Right lobe of liver (tissue), 6 donors: Measurements from ENCODE around the gene RUVBL1. TPM values are rescaled to one million over a fixed set of nuclear protein-coding genes. Genes with fewer than 3 reads are reported as not detected.

ENCODE experiments used
- ATAC-seq, 4 donors: fragments of 200-7000 bp; cut with Tn5 transposase; one replicate each; pipeline ENCODE4 v1.9.1; 2020; ENCODE audit warnings: mild to moderate bottlenecking in 4 of 4, moderate library complexity in 4 of 4
- DNase-seq, 3 donors: peaks; one replicate each; pipeline ENCODE4 v3.0.0-alpha.2; 2020
- H3K27ac ChIP-seq, 3 donors: fragments of 200-600 bp; one replicate each; pipeline ENCODE4 v1.8.0; 2022
- H3K27me3 ChIP-seq, 2 donors: fragments of 200-600 bp; one replicate each; pipeline ENCODE4 v1.8.0; 2022
- H3K36me3 ChIP-seq, 4 donors: fragments of 200-600 bp; sonication (generic) in 1 of 4; one replicate each; pipeline versions ENCODE4 v1.5.1 to v1.8.0; 2017 to 2022; ENCODE audit warnings: control low read depth in 1 of 4
- H3K4me1 ChIP-seq, 4 donors: fragments of 200-600 bp; sonication (generic) in 1 of 4; one replicate each; pipeline versions ENCODE4 v1.5.1 to v1.8.0; 2017 to 2022; ENCODE audit warnings: control low read depth in 1 of 4
- H3K4me3 ChIP-seq, 3 donors: fragments of 200-600 bp; one replicate each; pipeline ENCODE4 v1.8.0; 2022
- H3K9me3 ChIP-seq, 4 donors: fragments of 200-600 bp; sonication (generic) in 1 of 4; one replicate each; pipeline versions ENCODE4 v1.5.1 to v1.8.0; 2017 to 2022; ENCODE audit warnings: control low read depth in 1 of 4
- CTCF ChIP-seq, 4 donors: fragments of 200-600 bp in 3 of 4; fragments of 450-650 bp in 1 of 4; IDR thresholded peaks; one replicate each; pipeline versions ENCODE4 v1.5.1 to v1.8.0; 2016 to 2022; ENCODE audit warnings: antibody characterized with exemption in 4 of 4, mild to moderate bottlenecking in 2 of 4
- POLR2A ChIP-seq: fragments of 450-650 bp; IDR thresholded peaks from one replicate; pipeline ENCODE4 v1.6.1; 2017; ENCODE audit warnings: antibody characterized with exemption, mild to moderate bottlenecking
- WGBS: methylation state at CpG from one replicate; pipeline ENCODE4 v1.1.6; 2018; ENCODE audit warnings: low coverage, low lambda C conversion rate; ENCODE audit not compliant: insufficient coverage; ENCODE audit errors: missing lambda C conversion rate; 5-methylcytosine and 5-hydroxymethylcytosine counted together
- intact Hi-C, 2 donors: fragments of 100-400 bp; cut with DNase I; formaldehyde crosslinking; loops; one replicate each; pipeline versions ENCODE4 v1.11.2 to v1.14.1; 2022
- total RNA-seq, 6 experiments: library from RNA; depleted of rRNA in 2 of 6; stranded (reverse); fragments of >200 nt in 2 of 6; fragmentation: NEBNext Ultra II Directional in 3 of 6; extraction: Animal tissue kit (Norgen Biotek cat#: 25700) in 3 of 6; gene quantifications; one replicate each; pipeline versions ENCODE4 v1.1.0 to v1.2.4, GENCODE V29; 2016 to 2023
- donor health status: DM: no; HTN: yes; CAD: no.
- donor health status: DM: no; HTN: no; CAD: no.
- donor health status: DM: no; HTN: no; CAD: no.
- donor health status: DM: no; HTN: yes; CAD: no.
- donor health status: DM: no; HTN: yes; CAD: no.

RUVBL1 gene
- total RNA-seq, 6 experiments from 2014 or later = 8.6 to 20.3 (median 12.9) TPM

GRCh38 chr3:128145279-128145678, 21.7 kb upstream of the RUVBL1 start:
- peak; percentile 30 to 68 (median 52) for ATAC-seq
- Histone ChIP-seq H3K36me3 (no peaks in the 10 kb centered on the region), H3K4me3 (no peak overlapping the region), H3K27ac (no peak overlapping the region), H3K27me3 (no peaks in the 10 kb centered on the region), H3K4me1 (peaks cover 0 to 6% (median 0%) of the 10 kb centered on the region in 4 donors), H3K9me3 (no peaks in the 10 kb centered on the region)
- peak in 1 of 3 donors; percentile 47 for DNase-seq
- TF ChIP-seq POLR2A (no peak), CTCF (IDR thresholded peaks at IDR 0.05) (no peak)
- intact Hi-C loops = no loop called here
- 70% methylated on average over 6 of the region's 6 CpGs for WGBS

- TF ChIP-seq CTCF (IDR thresholded peaks at IDR 0.05) = no peak
- TF ChIP-seq POLR2A = no peak
- Histone ChIP-seq H3K9me3 (no peaks in the 10 kb centered on the region), H3K4me1 (peaks cover 0 to 6% (median 0%) of the 10 kb centered on the region in 4 donors), H3K27me3 (no peaks in the 10 kb centered on the region), H3K36me3 (no peaks in the 10 kb centered on the region), H3K27ac (no peak overlapping the region), H3K4me3 (no peak overlapping the region)
- DNase-seq = no peak
- WGBS = 76% methylated on average over 3 of the region's 5 CpGs
- intact Hi-C loops = no loop called here
- no peak for ATAC-seq
These were observed 21.0 kb upstream of the RUVBL1 start for GRCh38 chr3:128144512-128145187.

GRCh38 chr3:128143496-128143895, 19.9 kb upstream of the RUVBL1 start:
- no peaks in the 10 kb centered on the region for H3K9me3 ChIP-seq
- no peak for TF ChIP-seq CTCF (IDR thresholded peaks at IDR 0.05)
- TF ChIP-seq POLR2A = no peak

DNA sequence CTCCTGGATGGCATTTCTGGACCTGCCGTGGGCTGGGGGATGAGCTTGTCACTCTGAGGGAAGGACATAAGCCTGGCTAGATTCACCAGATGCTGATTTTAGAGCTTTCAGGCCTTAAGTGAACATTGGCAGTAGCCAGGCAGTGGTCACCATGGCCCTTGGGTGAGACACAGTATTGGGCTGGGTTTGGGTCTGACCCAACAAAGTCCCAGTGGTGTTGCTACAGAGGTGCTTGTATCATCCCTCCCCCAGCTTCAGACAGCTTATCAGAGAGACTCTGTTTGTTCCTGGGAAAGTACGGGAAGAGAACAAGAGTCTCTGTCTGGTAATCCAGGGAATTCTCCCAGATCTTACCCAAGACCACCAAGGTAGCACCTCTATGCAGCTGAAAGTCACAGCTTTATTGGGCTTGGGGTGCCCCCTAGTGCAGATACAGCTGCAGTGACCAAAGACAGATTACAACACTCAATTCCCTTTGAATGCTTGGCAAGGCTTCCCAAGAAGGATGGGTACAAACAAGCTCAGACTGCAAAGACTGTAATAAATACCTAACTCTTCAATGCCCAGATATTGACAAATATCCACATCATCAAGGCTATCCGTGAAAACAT, 9.8 kb upstream of the RUVBL1 start:
- Histone ChIP-seq H3K4me3 (no peak overlapping the region), H3K9me3 (no peaks in the 10 kb centered on the region), H3K36me3 (no peaks in the 10 kb centered on the region), H3K27ac (no peak overlapping the region), H3K4me1 (peaks cover 0 to 8% (median 0%) of the 10 kb centered on the region in 4 donors), H3K27me3 (no peaks in the 10 kb centered on the region)
- intact Hi-C loops = no loop called here
- DNase-seq (no peak), ATAC-seq (peak; percentile 78 to 91 (median 84))
- TF ChIP-seq POLR2A = no peak
- TF ChIP-seq CTCF (IDR thresholded peaks at IDR 0.05) = peak; percentile 57 to 74 (median 61)
- 19% methylated on average over 2 of the region's 3 CpGs for WGBS

More at GRCh38 chr3:128143496-128143895, 19.9 kb upstream of the RUVBL1 start:
- H3K36me3 ChIP-seq = no peaks in the 10 kb centered on the region
- intact Hi-C loops = no loop called here
- no peak overlapping the region for H3K27ac ChIP-seq
- H3K27me3 ChIP-seq = no peaks in the 10 kb centered on the region
- DNase-seq (peak; percentile 55 to 83 (median 72)), ATAC-seq (peak; percentile 72 to 90 (median 76))
- 34% methylated on average over 2 of the region's 4 CpGs for WGBS
- no peak overlapping the region for H3K4me3 ChIP-seq
- peaks cover 0 to 6% (median 0%) of the 10 kb centered on the region in 4 donors for H3K4me1 ChIP-seq
